GM19240 (cell line): ENCODE measurements around the gene SPECC1.
"Not testable (repeated sequence)": the region's sequence is repeated elsewhere in the genome, so short reads cannot be mapped to it uniquely, and the experiment has no call there.

Source experiments
- DNase-seq: peaks from one replicate; pipeline ENCODE4 v3.0.0; 2011; ENCODE audit warnings: low spot score; ENCODE audit not compliant: insufficient read length

SPECC1 gene

GRCh38 chr17:20171741-20172365 lies 162.7 kb downstream of the SPECC1 start:
- DNase-seq, result no peak

GRCh38 chr17:20172376-20172775 lies 163.2 kb downstream of the SPECC1 start:
- DNase-seq, result no peak

- DNase-seq, result no peak
Measured at GRCh38 chr17:20173091-20173490, 163.9 kb downstream of the SPECC1 start.

- no peak for DNase-seq
Measured at GRCh38 chr17:20174588-20175265, 165.6 kb downstream of the SPECC1 start.

GRCh38 chr17:20179041-20179440 lies 169.9 kb downstream of the SPECC1 start:
- no peak for DNase-seq

GRCh38 chr17:20180661-20181060 lies 171.5 kb downstream of the SPECC1 start:
- no peak for DNase-seq

GRCh38 chr17:20184181-20184580 lies 175.0 kb downstream of the SPECC1 start:
- DNase-seq, result no peak

GRCh38 chr17:20184977-20185619 lies 175.9 kb downstream of the SPECC1 start:
- no peak for DNase-seq

GRCh38 chr17:20187049-20187448 lies 177.9 kb downstream of the SPECC1 start:
- no peak for DNase-seq

- no peak for DNase-seq
Measured at GRCh38 chr17:20189302-20189701, 180.1 kb downstream of the SPECC1 start.

GRCh38 chr17:20189979-20190378 lies 180.8 kb downstream of the SPECC1 start:
- no peak for DNase-seq

GRCh38 chr17:20190605-20191004 lies 181.4 kb downstream of the SPECC1 start:
- DNase-seq, result no peak

GRCh38 chr17:20191056-20191455 lies 181.9 kb downstream of the SPECC1 start:
- no peak for DNase-seq

- not testable (repeated sequence) for DNase-seq
Measured at GRCh38 chr17:20196286-20196685, 187.1 kb downstream of the SPECC1 start.

- DNase-seq, result no peak
Measured at GRCh38 chr17:20197272-20197926, 188.2 kb downstream of the SPECC1 start.

GRCh38 chr17:20200016-20200795 lies 191.0 kb downstream of the SPECC1 start:
- DNase-seq, result no peak

- DNase-seq, result no peak
Measured at GRCh38 chr17:20200865-20201458, 191.8 kb downstream of the SPECC1 start.

GRCh38 chr17:20202141-20202621 lies 193.0 kb downstream of the SPECC1 start:
- DNase-seq, result no peak

GRCh38 chr17:20203018-20203417 lies 193.9 kb downstream of the SPECC1 start:
- DNase-seq, result no peak

GRCh38 chr17:20203761-20204263 lies 194.7 kb downstream of the SPECC1 start:
- no peak for DNase-seq

GRCh38 chr17:20205609-20206008 lies 196.4 kb downstream of the SPECC1 start:
- DNase-seq, result no peak
